ENCODE measurements around the gene NRARP.

DNA sequence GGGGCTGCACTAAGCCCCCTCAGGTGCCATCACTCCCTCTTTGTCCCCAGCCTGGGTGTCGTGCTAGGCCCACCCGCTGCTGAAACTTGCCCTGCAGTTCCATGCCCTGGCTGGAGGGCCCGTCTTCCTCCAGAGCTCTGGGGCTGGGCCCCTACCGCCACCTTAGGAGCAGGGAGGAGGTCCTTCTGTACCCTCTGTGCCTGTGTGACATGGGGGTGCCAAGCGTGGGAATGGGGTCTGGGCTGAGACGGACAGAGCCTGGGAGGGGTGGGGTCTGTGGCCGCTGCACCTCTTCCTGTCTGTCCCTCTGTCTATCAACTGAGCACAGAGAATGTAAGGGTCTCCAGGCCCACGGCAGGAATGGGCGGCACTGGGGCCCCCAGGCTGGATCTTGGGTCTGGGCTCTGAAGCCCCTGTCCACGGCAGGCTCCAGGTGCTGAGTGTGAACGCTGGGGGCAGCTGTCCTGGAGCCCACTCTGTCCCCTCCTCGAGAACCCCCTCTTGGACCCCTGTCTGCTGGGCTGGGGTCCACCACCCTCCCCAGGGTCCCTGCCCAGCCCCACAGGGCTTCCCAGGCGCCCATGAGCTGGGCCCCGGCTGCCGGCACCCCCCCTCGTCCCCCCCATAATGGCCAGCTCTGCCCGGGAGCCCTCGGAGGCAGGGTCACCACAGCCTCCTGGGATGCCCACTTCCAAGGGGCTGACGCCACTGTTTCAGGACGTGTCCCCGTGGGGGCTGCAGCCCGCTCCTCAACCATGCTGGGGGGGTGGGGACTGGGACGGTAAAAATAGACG lies 15.8 kb upstream of the NRARP start:
- TF ChIP-seq, protein P1, sequence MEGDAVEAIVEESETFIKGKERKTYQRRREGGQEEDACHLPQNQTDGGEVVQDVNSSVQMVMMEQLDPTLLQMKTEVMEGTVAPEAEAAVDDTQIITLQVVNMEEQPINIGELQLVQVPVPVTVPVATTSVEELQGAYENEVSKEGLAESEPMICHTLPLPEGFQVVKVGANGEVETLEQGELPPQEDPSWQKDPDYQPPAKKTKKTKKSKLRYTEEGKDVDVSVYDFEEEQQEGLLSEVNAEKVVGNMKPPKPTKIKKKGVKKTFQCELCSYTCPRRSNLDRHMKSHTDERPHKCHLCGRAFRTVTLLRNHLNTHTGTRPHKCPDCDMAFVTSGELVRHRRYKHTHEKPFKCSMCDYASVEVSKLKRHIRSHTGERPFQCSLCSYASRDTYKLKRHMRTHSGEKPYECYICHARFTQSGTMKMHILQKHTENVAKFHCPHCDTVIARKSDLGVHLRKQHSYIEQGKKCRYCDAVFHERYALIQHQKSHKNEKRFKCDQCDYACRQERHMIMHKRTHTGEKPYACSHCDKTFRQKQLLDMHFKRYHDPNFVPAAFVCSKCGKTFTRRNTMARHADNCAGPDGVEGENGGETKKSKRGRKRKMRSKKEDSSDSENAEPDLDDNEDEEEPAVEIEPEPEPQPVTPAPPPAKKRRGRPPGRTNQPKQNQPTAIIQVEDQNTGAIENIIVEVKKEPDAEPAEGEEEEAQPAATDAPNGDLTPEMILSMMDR (IDR thresholded peaks at IDR 0.05; ENCODE audit: low read depth, low read length, poor library complexity, severe bottlenecking) = no peak
- TF ChIP-seq EZH2phosphoT487 (IDR thresholded peaks at IDR 0.05; ENCODE audit: borderline replicate concordance, low read length) = no peak
